ENCODE data around the gene GRID2. TPM values are rescaled to one million over a fixed set of nuclear protein-coding genes. Genes with fewer than 3 reads are reported as not detected.

Gene GRID2
- total RNA-seq, 1 donor: not detected

- no peak for DNase-seq (ENCODE audit: insufficient read length, low spot score, missing footprints)
- Histone ChIP-seq H2AFZ (ENCODE audit: low read length) (no peak overlapping the region), H3K9me3 (ENCODE audit: low read depth, low read length) (no peaks in the 10 kb centered on the region), H3K27me3 (ENCODE audit: insufficient read depth, low read length) (no peaks in the 10 kb centered on the region), H3K4me3 (ENCODE audit: insufficient read depth, low read length) (no peak overlapping the region), H3K36me3 (ENCODE audit: insufficient read depth, low read length) (no peaks in the 10 kb centered on the region), H3K4me1 (ENCODE audit: insufficient read depth, low read length) (no peaks in the 10 kb centered on the region), H3K27ac (ENCODE audit: low read depth, low read length) (no peak overlapping the region), H3K79me2 (ENCODE audit: insufficient read depth, low read length) (no peaks in the 10 kb centered on the region), H4K20me1 (ENCODE audit: insufficient read depth, low read length) (no peaks in the 10 kb centered on the region), H3K4me2 (ENCODE audit: insufficient read depth, low read length) (no peak overlapping the region)
- TF ChIP-seq CTCF (IDR thresholded peaks at IDR 0.05; ENCODE audit: extremely low read depth, low read depth, low read length): no peak
Observed at GRCh38 chr4:93744961-93745360, 1441.2 kb downstream of the GRID2 start.

- no peaks in the 10 kb centered on the region for H3K36me3 ChIP-seq (ENCODE audit: insufficient read depth, low read length)
- no peaks in the 10 kb centered on the region for H4K20me1 ChIP-seq (ENCODE audit: insufficient read depth, low read length)
- no peaks in the 10 kb centered on the region for H3K9me3 ChIP-seq (ENCODE audit: low read depth, low read length)
- H3K4me2 ChIP-seq (ENCODE audit: insufficient read depth, low read length): no peak overlapping the region
- H3K4me3 ChIP-seq (ENCODE audit: insufficient read depth, low read length): no peak overlapping the region
- H3K27ac ChIP-seq (ENCODE audit: low read depth, low read length): no peak overlapping the region
- no peaks in the 10 kb centered on the region for H3K4me1 ChIP-seq (ENCODE audit: insufficient read depth, low read length)
- H3K79me2 ChIP-seq (ENCODE audit: insufficient read depth, low read length): no peaks in the 10 kb centered on the region
- no peaks in the 10 kb centered on the region for H3K27me3 ChIP-seq (ENCODE audit: insufficient read depth, low read length)
- DNase-seq (ENCODE audit: insufficient read length, low spot score, missing footprints): no peak
- no peak for TF ChIP-seq CTCF (IDR thresholded peaks at IDR 0.05; ENCODE audit: extremely low read depth, low read depth, low read length)
- H2AFZ ChIP-seq (ENCODE audit: low read length): no peak overlapping the region
Observed at GRCh38 chr4:93746031-93746430, 1442.3 kb downstream of the GRID2 start.

GRCh38 chr4:93747220-93747619 lies 1443.5 kb downstream of the GRID2 start:
- DNase-seq (ENCODE audit: insufficient read length, low spot score, missing footprints): no peak
- no peaks in the 10 kb centered on the region for H3K79me2 ChIP-seq (ENCODE audit: insufficient read depth, low read length)
- no peaks in the 10 kb centered on the region for H3K36me3 ChIP-seq (ENCODE audit: insufficient read depth, low read length)
- no peaks in the 10 kb centered on the region for H3K4me1 ChIP-seq (ENCODE audit: insufficient read depth, low read length)
- H4K20me1 ChIP-seq (ENCODE audit: insufficient read depth, low read length): no peaks in the 10 kb centered on the region
- no peak overlapping the region for H3K27ac ChIP-seq (ENCODE audit: low read depth, low read length)
- no peaks in the 10 kb centered on the region for H3K9me3 ChIP-seq (ENCODE audit: low read depth, low read length)
- no peak for TF ChIP-seq CTCF (IDR thresholded peaks at IDR 0.05; ENCODE audit: extremely low read depth, low read depth, low read length)
- H3K4me3 ChIP-seq (ENCODE audit: insufficient read depth, low read length): no peak overlapping the region
- no peak overlapping the region for H3K4me2 ChIP-seq (ENCODE audit: insufficient read depth, low read length)
- no peaks in the 10 kb centered on the region for H3K27me3 ChIP-seq (ENCODE audit: insufficient read depth, low read length)
- H2AFZ ChIP-seq (ENCODE audit: low read length): no peak overlapping the region

GRCh38 chr4:93748373-93749291 lies 1444.9 kb downstream of the GRID2 start:
- Histone ChIP-seq H4K20me1 (ENCODE audit: insufficient read depth, low read length) (no peaks in the 10 kb centered on the region), H2AFZ (ENCODE audit: low read length) (no peak overlapping the region), H3K27me3 (ENCODE audit: insufficient read depth, low read length) (no peaks in the 10 kb centered on the region), H3K79me2 (ENCODE audit: insufficient read depth, low read length) (no peaks in the 10 kb centered on the region), H3K4me2 (ENCODE audit: insufficient read depth, low read length) (no peak overlapping the region), H3K27ac (ENCODE audit: low read depth, low read length) (no peak overlapping the region), H3K4me1 (ENCODE audit: insufficient read depth, low read length) (no peaks in the 10 kb centered on the region), H3K4me3 (ENCODE audit: insufficient read depth, low read length) (no peak overlapping the region), H3K9me3 (ENCODE audit: low read depth, low read length) (no peaks in the 10 kb centered on the region), H3K36me3 (ENCODE audit: insufficient read depth, low read length) (no peaks in the 10 kb centered on the region)
- no peak for TF ChIP-seq CTCF (IDR thresholded peaks at IDR 0.05; ENCODE audit: extremely low read depth, low read depth, low read length)
- no peak for DNase-seq (ENCODE audit: insufficient read length, low spot score, missing footprints)
